T-helper 1 cell treated with Interleukin-12 subunit alpha and Interleukin-12 subunit beta and Interleukin-4 antibody, amounts not matched to agents 30 μg/mL and 1 μg/mL, for 36 hours (primary cell): Measurements from ENCODE around the gene BCL11A.

Experiments used
- H3K27ac Mint-ChIP-seq: one replicate; pipeline ENCODE4 v1.8.0; 2021; ENCODE audit warnings: mild to moderate bottlenecking, mixed read lengths
- H3K27me3 Mint-ChIP-seq: one replicate; pipeline ENCODE4 v1.8.0; 2021; ENCODE audit warnings: low read depth, mixed read lengths
- H3K36me3 Mint-ChIP-seq: one replicate; pipeline ENCODE4 v1.8.0; 2021; ENCODE audit warnings: low read depth, mixed read lengths
- H3K4me1 Mint-ChIP-seq: one replicate; pipeline ENCODE4 v1.8.0; 2021; ENCODE audit warnings: low read depth, mixed read lengths
- H3K4me3 Mint-ChIP-seq: one replicate; pipeline ENCODE4 v1.8.0; 2021; ENCODE audit warnings: mild to moderate bottlenecking, moderate library complexity, mixed read lengths
- H3K9me3 Mint-ChIP-seq: one replicate; pipeline ENCODE4 v1.8.0; 2021; ENCODE audit warnings: mixed read lengths

Gene BCL11A

DNA sequence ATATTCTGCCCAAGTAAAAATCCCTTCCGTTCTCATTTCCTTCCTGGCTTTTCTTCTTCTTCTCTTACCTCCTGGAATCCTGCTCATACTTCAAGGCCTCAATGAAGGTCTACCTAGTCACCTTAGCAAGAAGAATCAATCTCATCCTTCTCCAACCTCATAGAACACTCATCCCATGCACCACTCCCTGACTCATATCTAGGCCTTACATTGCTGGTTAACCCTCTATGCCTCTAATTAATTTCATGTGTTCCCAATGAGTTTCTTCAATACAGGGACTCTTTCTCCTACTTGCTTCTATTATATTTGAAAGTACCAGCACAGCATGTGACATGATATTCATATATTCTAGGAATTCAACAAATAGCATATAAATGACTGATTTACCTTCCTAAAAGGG is 63.0 kb downstream of the BCL11A start:
- Mint-ChIP-seq H3K27me3 (no peaks in the 10 kb centered on the region), H3K36me3 (no peaks in the 10 kb centered on the region), H3K4me1 (no peaks in the 10 kb centered on the region), H3K27ac (no peak overlapping the region), H3K9me3 (no peaks in the 10 kb centered on the region), H3K4me3 (no peak overlapping the region)

DNA sequence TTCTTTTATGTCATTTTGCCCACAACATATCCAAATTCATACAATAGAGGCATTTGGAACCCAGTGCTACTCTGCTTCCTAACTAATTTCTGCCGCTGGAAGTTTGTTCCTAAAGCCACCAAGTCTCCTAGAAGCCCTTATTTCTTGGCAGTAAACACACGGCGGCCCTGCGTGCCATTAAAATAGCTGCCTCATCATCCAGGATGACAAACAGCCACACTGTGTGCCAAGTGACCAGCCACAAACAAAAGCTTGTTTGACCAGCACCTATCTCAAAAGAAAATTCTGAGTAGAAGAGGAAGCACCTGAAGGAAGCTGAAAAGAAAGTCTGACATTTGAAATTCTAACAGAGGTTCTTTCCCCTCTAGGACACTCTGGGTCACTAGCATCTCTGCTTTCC is 64.2 kb downstream of the BCL11A start:
- H3K4me1 Mint-ChIP-seq: no peaks in the 10 kb centered on the region
- no peak overlapping the region for H3K4me3 Mint-ChIP-seq
- no peak overlapping the region for H3K27ac Mint-ChIP-seq
- no peaks in the 10 kb centered on the region for H3K9me3 Mint-ChIP-seq
- H3K27me3 Mint-ChIP-seq: peaks cover 4% of the 10 kb centered on the region
- H3K36me3 Mint-ChIP-seq: no peaks in the 10 kb centered on the region

DNA sequence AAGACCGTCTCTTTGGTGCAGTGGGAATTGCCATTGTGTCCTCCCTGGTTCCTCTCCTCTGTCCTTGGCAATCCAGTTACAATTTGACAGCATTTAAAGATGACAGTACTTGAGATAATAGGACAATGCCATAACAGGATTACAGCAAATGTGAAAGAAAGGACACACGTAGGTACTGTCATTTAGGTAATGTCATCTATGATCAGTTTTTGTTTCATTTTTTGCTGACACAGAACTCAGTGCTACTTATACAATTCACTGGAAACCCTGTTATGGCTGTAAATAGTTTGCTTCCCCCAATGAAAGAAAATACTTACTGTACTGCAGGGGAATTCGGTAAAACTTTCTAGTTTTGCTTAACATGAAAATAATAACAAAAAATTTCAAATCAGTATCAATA is 65.2 kb downstream of the BCL11A start:
- Mint-ChIP-seq H3K36me3 (no peaks in the 10 kb centered on the region), H3K4me1 (no peaks in the 10 kb centered on the region)

DNA sequence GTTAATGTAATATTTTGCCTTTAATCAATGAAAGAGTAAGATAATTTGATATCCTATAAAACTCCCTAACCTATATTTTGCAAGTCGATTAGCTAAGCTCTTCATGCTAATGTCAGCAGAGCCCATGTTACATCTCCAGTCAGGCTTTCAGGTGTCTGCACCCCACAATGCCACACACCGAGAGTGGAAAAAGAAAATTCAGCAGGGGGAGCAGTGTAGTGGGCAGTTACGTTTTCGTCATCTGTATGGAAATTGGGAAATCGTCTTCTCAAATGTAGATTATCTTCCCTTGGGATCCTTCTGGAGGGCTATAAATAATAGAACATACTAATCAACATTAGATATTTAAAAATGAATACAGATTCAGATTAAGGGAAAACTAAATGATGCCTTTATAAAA is 66.3 kb downstream of the BCL11A start:
- peaks cover 17% of the 10 kb centered on the region for H3K27me3 Mint-ChIP-seq
- no peak overlapping the region for H3K4me3 Mint-ChIP-seq
- H3K4me1 Mint-ChIP-seq: no peaks in the 10 kb centered on the region
- no peaks in the 10 kb centered on the region for H3K36me3 Mint-ChIP-seq
- H3K9me3 Mint-ChIP-seq: no peaks in the 10 kb centered on the region
- H3K27ac Mint-ChIP-seq: no peak overlapping the region

More for the DNA sequence above, 65.2 kb downstream of the BCL11A start:
- H3K9me3 Mint-ChIP-seq: no peaks in the 10 kb centered on the region
- H3K27ac Mint-ChIP-seq: no peak overlapping the region
- no peak overlapping the region for H3K4me3 Mint-ChIP-seq
- H3K27me3 Mint-ChIP-seq: peaks cover 9% of the 10 kb centered on the region

DNA sequence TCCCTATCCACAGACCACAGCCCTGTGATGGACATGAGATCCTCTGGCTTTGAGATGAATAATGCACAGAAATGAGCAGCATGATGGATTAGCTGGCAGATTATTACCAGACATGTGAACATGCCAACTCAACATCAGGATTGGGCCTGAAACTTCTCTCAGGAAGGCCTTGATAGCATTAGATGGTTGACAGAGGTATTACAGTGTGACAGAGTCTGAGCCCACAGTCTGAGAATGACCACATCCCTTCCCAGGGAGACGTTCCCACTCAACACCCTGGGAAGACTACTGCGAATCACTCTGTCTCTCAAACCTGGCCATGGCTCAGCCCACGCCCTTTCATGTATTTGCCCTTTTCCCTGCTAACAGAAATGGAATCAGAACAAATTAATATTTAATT is 66.9 kb downstream of the BCL11A start:
- Mint-ChIP-seq H3K27me3 (peaks cover 22% of the 10 kb centered on the region), H3K4me1 (no peaks in the 10 kb centered on the region), H3K27ac (no peak overlapping the region), H3K9me3 (no peaks in the 10 kb centered on the region), H3K4me3 (no peak overlapping the region), H3K36me3 (no peaks in the 10 kb centered on the region)

DNA sequence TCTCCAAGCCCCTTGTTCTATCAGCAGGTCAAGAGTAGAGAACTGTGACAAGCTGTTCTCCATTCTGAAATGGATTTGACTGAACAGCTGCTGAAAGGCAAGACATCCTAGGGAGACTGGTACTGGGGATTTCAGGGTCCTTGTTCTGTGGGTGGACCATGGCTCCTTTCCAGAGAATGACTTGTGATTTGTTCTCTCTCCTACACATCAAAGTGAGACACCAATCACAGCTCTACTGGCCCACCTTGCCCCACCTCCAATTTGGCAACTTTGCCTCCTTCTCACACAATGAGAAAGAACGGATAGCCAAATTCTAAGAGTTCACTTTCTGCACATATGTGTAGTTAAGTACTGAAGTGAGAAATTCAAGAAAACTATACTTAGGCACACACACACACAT is 67.4 kb downstream of the BCL11A start:
- Mint-ChIP-seq H3K36me3 (no peaks in the 10 kb centered on the region), H3K4me3 (no peak overlapping the region), H3K27me3 (peaks cover 26% of the 10 kb centered on the region), H3K4me1 (no peaks in the 10 kb centered on the region), H3K27ac (no peak overlapping the region), H3K9me3 (no peaks in the 10 kb centered on the region)

DNA sequence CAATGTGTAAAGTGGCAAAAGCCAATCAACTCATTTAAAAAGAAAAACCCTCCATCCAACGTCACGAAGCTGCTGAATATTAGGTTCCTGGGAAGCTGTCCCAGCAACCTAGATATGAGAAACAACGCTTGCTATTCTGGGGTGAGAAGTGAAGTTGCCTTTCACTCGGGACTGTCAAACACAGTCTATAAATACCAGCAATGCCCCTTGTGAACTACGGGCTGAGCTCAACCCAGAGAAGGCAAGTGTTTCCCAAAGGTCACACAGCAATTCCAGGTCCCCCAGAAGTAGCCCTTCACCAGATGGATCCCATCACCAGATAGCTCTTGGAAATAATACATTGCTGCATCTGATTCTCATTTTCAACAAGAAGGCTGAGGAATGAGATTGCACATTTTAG is 67.9 kb downstream of the BCL11A start:
- no peaks in the 10 kb centered on the region for H3K4me1 Mint-ChIP-seq
- no peaks in the 10 kb centered on the region for H3K9me3 Mint-ChIP-seq
- H3K36me3 Mint-ChIP-seq: no peaks in the 10 kb centered on the region
- H3K27ac Mint-ChIP-seq: no peak overlapping the region
- no peak overlapping the region for H3K4me3 Mint-ChIP-seq
- H3K27me3 Mint-ChIP-seq: peaks cover 26% of the 10 kb centered on the region

DNA sequence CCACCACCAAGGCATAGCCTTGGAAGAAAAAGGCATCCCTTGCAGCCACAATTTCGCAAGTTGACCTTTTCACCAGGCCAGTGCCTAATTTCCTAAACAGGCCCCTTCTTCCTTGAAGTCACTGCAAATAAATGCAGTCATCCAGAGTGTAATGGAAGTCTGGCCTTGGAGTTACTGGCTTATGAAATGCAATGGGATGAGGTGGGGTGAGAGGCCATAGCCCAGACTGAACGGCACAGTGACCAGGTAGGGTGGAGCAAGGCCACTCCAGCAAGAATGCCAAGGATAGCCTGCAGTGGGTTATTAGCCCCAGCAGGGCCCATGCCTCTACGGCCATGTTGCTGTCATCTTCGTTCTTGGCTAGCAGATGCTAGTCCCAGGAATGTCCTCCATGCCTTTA is 68.4 kb downstream of the BCL11A start:
- peaks cover 26% of the 10 kb centered on the region for H3K27me3 Mint-ChIP-seq
- no peaks in the 10 kb centered on the region for H3K9me3 Mint-ChIP-seq
- H3K36me3 Mint-ChIP-seq: no peaks in the 10 kb centered on the region
- H3K4me3 Mint-ChIP-seq: no peak overlapping the region
- no peaks in the 10 kb centered on the region for H3K4me1 Mint-ChIP-seq
- H3K27ac Mint-ChIP-seq: no peak overlapping the region

DNA sequence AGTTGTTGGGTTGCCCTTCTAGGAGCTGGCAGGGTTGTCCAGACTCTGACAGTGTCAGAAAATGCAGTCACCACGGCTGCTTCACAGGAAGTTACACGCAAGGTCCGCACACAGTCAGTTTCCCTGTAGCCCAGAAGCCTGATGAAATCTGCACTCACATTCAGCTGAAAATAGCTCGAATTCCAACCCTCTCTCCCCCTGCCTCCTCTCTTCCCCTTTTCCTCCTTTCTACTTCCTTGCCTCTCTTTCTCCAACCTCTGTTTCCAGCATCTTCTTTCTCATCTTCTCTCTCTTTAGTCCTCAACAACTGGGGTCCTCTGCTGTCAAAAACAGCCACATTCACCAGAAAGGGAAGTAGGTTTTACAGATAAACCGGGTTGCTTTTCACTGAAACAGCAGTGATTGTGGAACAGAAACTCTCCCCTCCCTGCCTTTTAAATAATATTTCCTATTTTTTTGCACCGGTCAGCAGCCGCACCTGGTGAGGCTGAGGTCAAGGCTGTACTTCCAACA is 69.3 kb downstream of the BCL11A start:
- Mint-ChIP-seq H3K9me3 (no peaks in the 10 kb centered on the region), H3K27ac (no peak overlapping the region), H3K4me3 (no peak overlapping the region), H3K36me3 (no peaks in the 10 kb centered on the region), H3K4me1 (no peaks in the 10 kb centered on the region), H3K27me3 (peaks cover 26% of the 10 kb centered on the region)

DNA sequence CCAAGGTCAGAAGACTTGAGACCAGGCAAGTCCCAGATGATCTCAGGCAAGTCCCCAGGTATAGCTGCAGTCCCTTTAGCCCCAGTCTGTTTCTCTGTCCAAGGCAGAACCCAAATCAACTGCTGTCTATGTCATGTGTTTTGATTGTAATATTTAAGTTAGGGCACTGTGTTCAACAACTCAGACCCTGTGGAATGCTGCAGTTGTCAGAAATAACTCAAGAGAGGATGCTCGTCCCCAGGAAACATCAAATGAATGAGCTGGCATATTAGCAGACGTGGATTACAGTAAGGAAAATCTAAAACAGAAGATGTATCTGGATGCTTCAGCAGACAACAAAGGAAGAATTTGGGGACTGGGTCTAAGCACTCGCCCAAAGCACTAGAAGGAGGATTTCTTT is 70.1 kb downstream of the BCL11A start:
- H3K9me3 Mint-ChIP-seq: no peaks in the 10 kb centered on the region
- H3K36me3 Mint-ChIP-seq: no peaks in the 10 kb centered on the region
- no peak overlapping the region for H3K27ac Mint-ChIP-seq
- H3K4me1 Mint-ChIP-seq: no peaks in the 10 kb centered on the region
- peaks cover 26% of the 10 kb centered on the region for H3K27me3 Mint-ChIP-seq
- H3K4me3 Mint-ChIP-seq: no peak overlapping the region

DNA sequence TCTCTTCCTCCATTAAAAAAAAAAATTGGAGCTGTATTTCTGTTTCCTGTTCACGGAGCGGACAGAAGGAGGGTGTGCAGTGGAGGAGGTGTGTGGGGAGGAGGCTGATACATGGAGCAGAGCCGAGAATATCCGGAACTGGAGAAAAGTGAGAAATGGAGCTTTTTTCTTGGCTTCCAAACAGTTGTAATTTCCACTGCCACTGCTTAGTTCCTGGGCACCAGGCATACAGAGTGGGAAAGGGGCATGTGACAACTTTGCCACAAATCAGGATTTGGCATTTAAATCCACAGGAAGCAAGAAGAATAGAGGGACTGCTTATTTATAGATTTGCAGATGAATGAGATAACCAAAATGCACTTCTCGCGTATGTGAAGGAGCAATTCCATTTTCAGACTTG is 71.2 kb downstream of the BCL11A start:
- H3K36me3 Mint-ChIP-seq: no peaks in the 10 kb centered on the region
- H3K27me3 Mint-ChIP-seq: peaks cover 26% of the 10 kb centered on the region
- H3K4me1 Mint-ChIP-seq: no peaks in the 10 kb centered on the region
- no peak overlapping the region for H3K4me3 Mint-ChIP-seq
- no peaks in the 10 kb centered on the region for H3K9me3 Mint-ChIP-seq
- H3K27ac Mint-ChIP-seq: no peak overlapping the region

DNA sequence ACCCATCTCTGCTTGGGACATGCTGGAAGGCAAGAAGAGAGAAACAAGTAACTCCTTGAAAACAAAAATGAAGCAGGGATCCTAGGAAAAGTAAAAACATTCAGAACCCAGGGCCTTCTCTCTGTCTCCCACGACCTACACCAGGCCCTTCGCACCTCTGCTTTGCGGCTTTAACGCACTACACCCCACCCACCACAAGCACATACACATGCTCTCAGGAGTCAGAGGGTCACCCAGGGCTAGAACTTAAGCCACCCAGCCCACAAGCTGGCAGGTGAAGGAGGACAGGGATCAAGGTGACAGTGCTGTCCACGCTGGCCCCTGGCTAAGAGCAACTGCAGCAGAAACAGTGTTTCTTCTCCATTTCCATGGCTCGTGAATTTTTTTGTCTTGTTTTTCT is 72.2 kb downstream of the BCL11A start:
- Mint-ChIP-seq H3K4me3 (no peak overlapping the region), H3K36me3 (no peaks in the 10 kb centered on the region), H3K4me1 (no peaks in the 10 kb centered on the region), H3K27ac (no peak overlapping the region), H3K27me3 (peaks cover 26% of the 10 kb centered on the region), H3K9me3 (no peaks in the 10 kb centered on the region)

DNA sequence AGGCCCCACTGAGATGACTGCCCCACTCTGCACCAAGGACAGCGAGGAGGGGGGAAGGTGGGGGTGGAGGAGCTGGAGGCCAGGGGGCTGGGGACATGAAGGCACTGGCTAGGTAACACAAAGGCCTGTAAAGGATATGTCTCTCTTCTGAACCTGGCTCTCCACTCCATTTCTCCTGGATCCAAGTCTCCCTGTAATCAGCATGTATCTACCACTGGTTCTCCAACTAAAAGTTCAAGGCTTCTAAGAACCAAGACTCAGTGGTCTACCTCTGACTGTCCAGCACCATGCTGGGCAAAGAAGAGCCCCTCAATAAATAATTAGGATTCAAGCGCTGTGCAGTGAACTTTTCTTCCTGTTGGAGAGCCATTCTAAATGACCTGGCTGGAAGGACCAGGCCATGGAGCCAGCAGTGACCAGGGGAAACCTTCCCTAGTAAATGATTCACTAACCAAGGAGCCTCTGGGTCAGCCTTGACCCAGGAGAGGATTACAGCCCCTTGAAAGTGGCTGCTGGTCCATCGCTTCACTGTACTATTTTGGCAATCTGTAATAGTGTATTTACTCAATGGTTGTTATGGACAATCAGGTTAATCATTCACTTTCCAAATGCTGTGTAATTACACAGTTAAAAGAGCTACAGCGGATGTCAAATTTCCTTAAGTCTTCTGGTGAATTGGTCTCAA is 73.2 kb downstream of the BCL11A start:
- H3K4me1 Mint-ChIP-seq: no peaks in the 10 kb centered on the region

DNA sequence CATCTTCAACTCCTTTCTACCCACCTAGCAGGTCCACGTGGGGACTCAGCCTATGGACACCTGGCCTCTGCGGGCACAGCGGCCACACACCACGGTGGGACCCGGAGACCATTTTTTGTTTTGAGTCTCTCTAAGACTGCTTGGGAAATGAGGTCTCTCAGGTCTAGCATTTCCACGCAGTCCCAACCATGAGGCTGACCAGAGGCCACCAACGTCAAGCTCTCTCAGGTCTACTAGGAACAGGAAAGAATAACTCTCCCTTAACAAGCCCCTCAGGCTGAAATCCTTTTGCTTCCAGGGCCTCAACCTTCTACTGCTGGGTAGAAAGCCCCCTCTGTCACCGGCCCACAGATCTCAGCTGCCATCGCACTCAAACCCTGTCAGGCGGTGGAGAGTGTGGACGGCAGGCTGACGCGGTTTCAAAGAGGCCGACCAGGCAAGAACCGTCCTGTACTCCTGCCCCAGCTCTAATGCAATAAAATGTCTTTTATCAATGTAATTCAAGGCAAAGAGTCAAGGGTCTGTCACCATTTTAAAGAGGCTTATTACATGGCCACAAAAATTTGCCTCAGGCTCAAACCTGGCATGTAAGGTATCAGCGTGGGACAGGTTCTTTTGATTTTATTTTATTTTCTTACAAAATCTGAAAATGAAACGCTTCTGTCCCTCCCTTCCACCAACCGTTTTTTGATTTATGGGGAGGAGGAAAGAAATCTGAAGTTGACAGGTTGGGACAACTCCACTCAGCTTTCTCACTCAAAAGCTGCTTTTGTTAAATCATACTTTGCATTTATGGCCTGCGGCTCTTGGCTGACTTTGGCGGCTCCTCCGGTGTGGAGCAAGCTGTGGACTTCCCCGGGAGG is 74.0 kb downstream of the BCL11A start:
- Mint-ChIP-seq H3K36me3 (no peaks in the 10 kb centered on the region), H3K4me3 (no peak overlapping the region), H3K27me3 (peaks cover 24% of the 10 kb centered on the region), H3K9me3 (no peaks in the 10 kb centered on the region), H3K27ac (no peak overlapping the region), H3K4me1 (no peaks in the 10 kb centered on the region)

More for the DNA sequence above, 73.2 kb downstream of the BCL11A start:
- Mint-ChIP-seq H3K27me3 (peaks cover 26% of the 10 kb centered on the region), H3K4me3 (no peak overlapping the region), H3K36me3 (no peaks in the 10 kb centered on the region), H3K27ac (no peak overlapping the region), H3K9me3 (no peaks in the 10 kb centered on the region)

DNA sequence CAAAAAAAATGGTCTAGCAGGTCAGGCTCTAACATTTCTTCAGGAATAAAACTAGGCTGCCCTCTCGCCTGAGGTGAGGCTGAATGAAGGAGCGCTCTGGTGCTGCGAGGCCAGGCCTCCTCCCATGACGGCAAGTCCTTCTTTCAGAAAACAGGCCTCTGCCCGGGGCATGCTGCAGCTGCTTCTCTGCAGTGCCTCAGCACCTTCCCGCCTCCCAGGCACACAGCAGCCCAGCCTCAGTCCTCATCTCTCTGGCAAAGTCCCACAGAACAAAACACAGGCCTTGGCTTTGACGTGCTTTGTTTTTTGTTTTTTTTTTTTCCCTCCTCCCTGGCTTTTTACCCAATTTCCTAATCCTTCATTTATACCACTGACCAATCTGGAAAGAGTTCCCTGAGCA is 74.8 kb downstream of the BCL11A start:
- peaks cover 17% of the 10 kb centered on the region for H3K27me3 Mint-ChIP-seq
- no peaks in the 10 kb centered on the region for H3K9me3 Mint-ChIP-seq
- H3K36me3 Mint-ChIP-seq: no peaks in the 10 kb centered on the region
- H3K4me1 Mint-ChIP-seq: no peaks in the 10 kb centered on the region
- no peak overlapping the region for H3K27ac Mint-ChIP-seq
- no peak overlapping the region for H3K4me3 Mint-ChIP-seq
